GM12892 (cell line): Measurements from ENCODE around the gene MCL1.

Source experiments
- POLR2A ChIP-seq: IDR thresholded peaks from 2 replicates; pipeline ENCODE4 v1.6.1; 2011; ENCODE audit warnings: low read depth, low read length, control low read depth
- POLR2AphosphoS5 ChIP-seq: IDR thresholded peaks from 2 replicates; pipeline ENCODE4 v1.6.1; 2011; ENCODE audit warnings: low read depth, low read length, control low read depth
- TAF1 ChIP-seq: IDR thresholded peaks from 2 replicates; pipeline ENCODE4 v1.6.1; 2011; ENCODE audit warnings: low read depth, mild to moderate bottlenecking, control low read depth, low read length, borderline replicate concordance

GRCh38 chr1:150626150-150626549 is 46.7 kb upstream of the MCL1 start:
- no peak for TF ChIP-seq TAF1
- no peak for TF ChIP-seq POLR2A
- TF ChIP-seq POLR2AphosphoS5, result no peak
